WTC11 (cell line): ENCODE data around the gene EVC. TPM values are rescaled to one million over a fixed set of nuclear protein-coding genes. Genes with fewer than 3 reads are reported as not detected.

ENCODE experiments used
- ATAC-seq: fragments of 200-7000 bp; cut with Tn5 transposase; 2 replicates; pipeline ENCODE4 v1.10.0; 2021; ENCODE audit warnings: mild to moderate bottlenecking, moderate library complexity
- CTCF ChIA-PET: fragments of 300-600 bp; sonication (Branson Sonifier 250); formaldehyde crosslinking; loops from one replicate; lab custom pipeline; 2021; ENCODE audit warnings: antibody characterized with exemption; lab: Charles Lee
- POLR2A ChIA-PET: fragments of 350-600 bp; sonication (Branson Sonifier 250); formaldehyde crosslinking; loops from one replicate; lab custom pipeline; 2021; ENCODE audit warnings: antibody characterized with exemption; lab: Charles Lee
- DNase-seq: peaks from one replicate; pipeline ENCODE4 v3.0.0; 2021; ENCODE audit warnings: low spot score
- H3K27ac Mint-ChIP-seq: 2 replicates; pipeline ENCODE4 v1.8.0; 2021; ENCODE audit warnings: mixed read lengths
- H3K27me3 Mint-ChIP-seq: 2 replicates; pipeline ENCODE4 v1.8.0; 2021; ENCODE audit warnings: low read depth, mild to moderate bottlenecking, moderate library complexity, mixed read lengths
- H3K36me3 Mint-ChIP-seq: 2 replicates; pipeline ENCODE4 v1.8.0; 2021; ENCODE audit warnings: mixed read lengths
- H3K4me1 Mint-ChIP-seq: 2 replicates; pipeline ENCODE4 v1.8.0; 2022; ENCODE audit warnings: mixed read lengths
- H3K4me3 Mint-ChIP-seq: 2 replicates; pipeline ENCODE4 v1.8.0; 2021; ENCODE audit warnings: mild to moderate bottlenecking, moderate library complexity, mixed read lengths
- H3K9me3 Mint-ChIP-seq: 2 replicates; pipeline ENCODE4 v1.8.0; 2021; ENCODE audit warnings: mixed read lengths
- ELF4 ChIP-seq: sonication (generic); formaldehyde crosslinking; IDR thresholded peaks from 2 replicates; pipeline ENCODE4 v1.8.1; 2022; ENCODE audit warnings: low read depth, mild to moderate bottlenecking, moderate library complexity, missing genetic modification reagents
- ESRRA ChIP-seq: sonication (generic); formaldehyde crosslinking; IDR thresholded peaks from 2 replicates; pipeline ENCODE4 v1.8.1; 2022; ENCODE audit warnings: mild to moderate bottlenecking, missing genetic modification reagents, borderline replicate concordance
- GTF2I ChIP-seq: fragments of 250-450 bp; sonication (Bioruptor Pico); conservative IDR thresholded peaks from 2 replicates; pipeline ENCODE4 v1.4.0; 2021; ENCODE audit warnings: mild to moderate bottlenecking
- HMGA2 ChIP-seq: fragments of 250-450 bp; sonication (Bioruptor Pico); IDR thresholded peaks from 2 replicates; pipeline ENCODE4 v1.4.0; 2021; ENCODE audit warnings: mild to moderate bottlenecking, moderate library complexity
- JUN ChIP-seq: sonication (generic); formaldehyde crosslinking; IDR thresholded peaks from 2 replicates; pipeline ENCODE4 v1.8.0; 2023; ENCODE audit warnings: mild to moderate bottlenecking, missing genetic modification reagents
- MYBL2 ChIP-seq: sonication (generic); formaldehyde crosslinking; IDR thresholded peaks from 2 replicates; pipeline ENCODE4 v1.8.1; 2023; ENCODE audit warnings: mild to moderate bottlenecking, moderate library complexity, missing genetic modification reagents
- NFYB ChIP-seq: sonication (generic); formaldehyde crosslinking; conservative IDR thresholded peaks from 2 replicates; pipeline ENCODE4 v1.8.0; 2022; ENCODE audit warnings: low read depth, missing genetic modification reagents
- NR3C1 ChIP-seq: sonication (generic); formaldehyde crosslinking; conservative IDR thresholded peaks from 2 replicates; pipeline ENCODE4 v1.8.1; 2023; ENCODE audit warnings: low read depth, mild to moderate bottlenecking, missing genetic modification reagents
- PRRX2 ChIP-seq: fragments of 250-450 bp; sonication (Bioruptor Pico); IDR thresholded peaks from 2 replicates; pipeline ENCODE4 v1.8.0; 2021; ENCODE audit warnings: mild to moderate bottlenecking
- RORB ChIP-seq: fragments of 250-450 bp; sonication (Bioruptor Pico); IDR thresholded peaks from 2 replicates; pipeline ENCODE4 v1.9.0; 2021; ENCODE audit warnings: mild to moderate bottlenecking
- SMAD4 ChIP-seq: sonication (generic); formaldehyde crosslinking; IDR thresholded peaks from 2 replicates; pipeline ENCODE4 v1.8.0; 2022; ENCODE audit warnings: mild to moderate bottlenecking, missing genetic modification reagents
- TP53 ChIP-seq: sonication (generic); formaldehyde crosslinking; IDR thresholded peaks from 2 replicates; pipeline ENCODE4 v1.8.1; 2023; ENCODE audit warnings: mild to moderate bottlenecking, missing genetic modification reagents
- ZBTB21 ChIP-seq: sonication (generic); formaldehyde crosslinking; IDR thresholded peaks from 2 replicates; pipeline ENCODE4 v1.8.1; 2023; ENCODE audit warnings: mild to moderate bottlenecking, missing genetic modification reagents, borderline replicate concordance
- ZNF263 ChIP-seq: sonication (generic); formaldehyde crosslinking; IDR thresholded peaks from 2 replicates; pipeline ENCODE4 v1.8.1; 2022; ENCODE audit warnings: low read depth, mild to moderate bottlenecking, moderate library complexity, missing genetic modification reagents
- ZNF317 ChIP-seq: sonication (generic); formaldehyde crosslinking; IDR thresholded peaks from 2 replicates; pipeline ENCODE4 v1.8.1; 2023; ENCODE audit warnings: low read depth, mild to moderate bottlenecking, moderate library complexity, missing genetic modification reagents, borderline replicate concordance
- total RNA-seq: library from RNA; stranded (reverse); gene quantifications from 3 replicates; pipeline ENCODE4 v1.2.3, GENCODE V29; 2021
- TF ChIP-seq, protein P1 (sequence below): fragments of 250-450 bp; sonication (Bioruptor Pico); IDR thresholded peaks from 2 replicates; pipeline ENCODE4 v1.8.0; 2021; ENCODE audit warnings: mild to moderate bottlenecking
- TF ChIP-seq, protein P2 (sequence below): sonication (generic); formaldehyde crosslinking; IDR thresholded peaks from 2 replicates; pipeline ENCODE4 v1.8.0; 2022; ENCODE audit warnings: mild to moderate bottlenecking, missing genetic modification reagents
- TF ChIP-seq, protein P3 (sequence below): sonication (generic); formaldehyde crosslinking; IDR thresholded peaks from 2 replicates; pipeline ENCODE4 v1.8.1; 2022; ENCODE audit warnings: low read depth, mild to moderate bottlenecking, moderate library complexity, missing genetic modification reagents, borderline replicate concordance
- TF ChIP-seq, protein P4 (sequence below): fragments of 250-450 bp; sonication (Bioruptor Pico); IDR thresholded peaks from 2 replicates; pipeline ENCODE4 v1.9.0; 2021; ENCODE audit warnings: mild to moderate bottlenecking
- TF ChIP-seq, protein P5 (sequence below): fragments of 200-600 bp; IDR thresholded peaks from 2 replicates; pipeline ENCODE4 v1.8.0; 2022; ENCODE audit warnings: antibody characterized with exemption
- TF ChIP-seq, protein P6 (sequence below): fragments of 250-450 bp; sonication (Bioruptor Pico); IDR thresholded peaks from 2 replicates; pipeline ENCODE4 v2.1.2; 2022; ENCODE audit warnings: mild to moderate bottlenecking, moderate library complexity
- TF ChIP-seq, protein P7 (sequence below): sonication (generic); formaldehyde crosslinking; IDR thresholded peaks from 2 replicates; pipeline ENCODE4 v1.8.1; 2022; ENCODE audit warnings: missing genetic modification reagents, borderline replicate concordance

Gene EVC
- total RNA-seq, 1 experiment from 2014 or later, result 12.5 TPM

DNA sequence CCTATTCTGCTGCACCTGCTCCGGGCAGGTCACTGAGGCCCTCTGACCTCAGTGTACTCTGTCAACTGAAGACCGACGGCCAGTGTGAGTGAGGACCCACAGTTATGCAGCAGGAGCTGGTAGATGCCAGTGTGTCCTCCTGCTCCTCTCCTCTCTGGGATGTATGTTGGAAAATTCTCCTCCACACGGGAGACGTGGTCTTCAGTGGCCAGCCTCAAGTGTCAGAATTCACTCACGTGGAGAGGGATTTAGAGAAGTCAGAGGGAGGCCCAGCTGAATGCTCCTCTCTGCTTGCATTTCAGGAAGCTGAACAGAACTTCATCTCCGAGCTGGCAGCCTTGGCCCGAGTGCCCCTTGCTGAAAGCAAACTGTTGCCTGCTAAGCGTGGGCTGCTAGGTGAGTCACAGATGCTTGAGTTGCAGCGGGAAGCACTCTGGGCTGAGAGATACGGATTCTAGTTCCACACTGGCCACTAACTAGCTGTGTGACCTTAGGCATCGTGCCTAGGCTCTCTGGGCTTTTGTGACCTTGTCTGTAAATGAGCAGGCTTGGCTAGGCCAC lies 98.3 kb downstream of the EVC start (continued):
- TF ChIP-seq, protein P1, sequence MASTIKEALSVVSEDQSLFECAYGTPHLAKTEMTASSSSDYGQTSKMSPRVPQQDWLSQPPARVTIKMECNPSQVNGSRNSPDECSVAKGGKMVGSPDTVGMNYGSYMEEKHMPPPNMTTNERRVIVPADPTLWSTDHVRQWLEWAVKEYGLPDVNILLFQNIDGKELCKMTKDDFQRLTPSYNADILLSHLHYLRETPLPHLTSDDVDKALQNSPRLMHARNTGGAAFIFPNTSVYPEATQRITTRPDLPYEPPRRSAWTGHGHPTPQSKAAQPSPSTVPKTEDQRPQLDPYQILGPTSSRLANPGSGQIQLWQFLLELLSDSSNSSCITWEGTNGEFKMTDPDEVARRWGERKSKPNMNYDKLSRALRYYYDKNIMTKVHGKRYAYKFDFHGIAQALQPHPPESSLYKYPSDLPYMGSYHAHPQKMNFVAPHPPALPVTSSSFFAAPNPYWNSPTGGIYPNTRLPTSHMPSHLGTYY, result no peak
- TF ChIP-seq, protein P2, sequence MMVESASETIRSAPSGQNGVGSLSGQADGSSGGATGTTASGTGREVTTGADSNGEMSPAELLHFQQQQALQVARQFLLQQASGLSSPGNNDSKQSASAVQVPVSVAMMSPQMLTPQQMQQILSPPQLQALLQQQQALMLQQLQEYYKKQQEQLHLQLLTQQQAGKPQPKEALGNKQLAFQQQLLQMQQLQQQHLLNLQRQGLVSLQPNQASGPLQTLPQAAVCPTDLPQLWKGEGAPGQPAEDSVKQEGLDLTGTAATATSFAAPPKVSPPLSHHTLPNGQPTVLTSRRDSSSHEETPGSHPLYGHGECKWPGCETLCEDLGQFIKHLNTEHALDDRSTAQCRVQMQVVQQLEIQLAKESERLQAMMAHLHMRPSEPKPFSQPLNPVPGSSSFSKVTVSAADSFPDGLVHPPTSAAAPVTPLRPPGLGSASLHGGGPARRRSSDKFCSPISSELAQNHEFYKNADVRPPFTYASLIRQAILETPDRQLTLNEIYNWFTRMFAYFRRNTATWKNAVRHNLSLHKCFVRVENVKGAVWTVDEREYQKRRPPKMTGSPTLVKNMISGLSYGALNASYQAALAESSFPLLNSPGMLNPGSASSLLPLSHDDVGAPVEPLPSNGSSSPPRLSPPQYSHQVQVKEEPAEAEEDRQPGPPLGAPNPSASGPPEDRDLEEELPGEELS (CRISPR knock-in tag), result no peak
- no peak for TF ChIP-seq TP53
- no peak for TF ChIP-seq ZBTB21

DNA sequence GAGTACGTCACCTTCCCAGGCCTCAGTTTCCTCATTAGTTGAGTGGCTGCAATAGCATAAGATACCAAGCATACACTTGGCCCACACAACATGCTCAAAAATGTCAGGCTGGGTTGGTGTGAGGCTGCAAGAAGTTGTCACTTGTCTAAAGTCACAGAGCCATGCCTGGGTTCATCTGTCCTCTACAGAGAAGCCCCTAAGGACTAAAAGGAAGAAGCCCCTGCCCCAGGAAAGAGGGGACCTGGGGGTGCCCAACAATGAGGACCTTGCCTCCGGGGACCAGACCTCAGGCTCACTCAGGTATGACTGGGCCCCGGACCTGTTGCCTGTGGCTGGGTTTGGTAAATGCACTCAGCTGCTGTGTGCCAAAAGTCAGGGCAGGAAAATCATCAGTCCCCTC lies 99.2 kb downstream of the EVC start:
- TF ChIP-seq HMGA2 (CRISPR knock-in tag), result no peak
- TF ChIP-seq, protein P3, sequence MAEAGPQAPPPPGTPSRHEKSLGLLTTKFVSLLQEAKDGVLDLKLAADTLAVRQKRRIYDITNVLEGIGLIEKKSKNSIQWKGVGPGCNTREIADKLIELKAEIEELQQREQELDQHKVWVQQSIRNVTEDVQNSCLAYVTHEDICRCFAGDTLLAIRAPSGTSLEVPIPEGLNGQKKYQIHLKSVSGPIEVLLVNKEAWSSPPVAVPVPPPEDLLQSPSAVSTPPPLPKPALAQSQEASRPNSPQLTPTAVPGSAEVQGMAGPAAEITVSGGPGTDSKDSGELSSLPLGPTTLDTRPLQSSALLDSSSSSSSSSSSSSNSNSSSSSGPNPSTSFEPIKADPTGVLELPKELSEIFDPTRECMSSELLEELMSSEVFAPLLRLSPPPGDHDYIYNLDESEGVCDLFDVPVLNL, result no peak
- TF ChIP-seq MYBL2 (CRISPR knock-in tag), result no peak
- no peak for TF ChIP-seq RORB
- TF ChIP-seq ZNF263 (CRISPR knock-in tag), result no peak
- no peak for TF ChIP-seq NFYB (CRISPR knock-in tag)
- TF ChIP-seq, protein P4, sequence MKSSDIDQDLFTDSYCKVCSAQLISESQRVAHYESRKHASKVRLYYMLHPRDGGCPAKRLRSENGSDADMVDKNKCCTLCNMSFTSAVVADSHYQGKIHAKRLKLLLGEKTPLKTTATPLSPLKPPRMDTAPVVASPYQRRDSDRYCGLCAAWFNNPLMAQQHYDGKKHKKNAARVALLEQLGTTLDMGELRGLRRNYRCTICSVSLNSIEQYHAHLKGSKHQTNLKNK (CRISPR knock-in tag), result no peak
- TF ChIP-seq SMAD4, result no peak
- TF ChIP-seq JUN, result no peak
- TF ChIP-seq ZNF317 (CRISPR knock-in tag), result no peak
- TF ChIP-seq ESRRA (CRISPR knock-in tag), result no peak
- TF ChIP-seq, protein P5, sequence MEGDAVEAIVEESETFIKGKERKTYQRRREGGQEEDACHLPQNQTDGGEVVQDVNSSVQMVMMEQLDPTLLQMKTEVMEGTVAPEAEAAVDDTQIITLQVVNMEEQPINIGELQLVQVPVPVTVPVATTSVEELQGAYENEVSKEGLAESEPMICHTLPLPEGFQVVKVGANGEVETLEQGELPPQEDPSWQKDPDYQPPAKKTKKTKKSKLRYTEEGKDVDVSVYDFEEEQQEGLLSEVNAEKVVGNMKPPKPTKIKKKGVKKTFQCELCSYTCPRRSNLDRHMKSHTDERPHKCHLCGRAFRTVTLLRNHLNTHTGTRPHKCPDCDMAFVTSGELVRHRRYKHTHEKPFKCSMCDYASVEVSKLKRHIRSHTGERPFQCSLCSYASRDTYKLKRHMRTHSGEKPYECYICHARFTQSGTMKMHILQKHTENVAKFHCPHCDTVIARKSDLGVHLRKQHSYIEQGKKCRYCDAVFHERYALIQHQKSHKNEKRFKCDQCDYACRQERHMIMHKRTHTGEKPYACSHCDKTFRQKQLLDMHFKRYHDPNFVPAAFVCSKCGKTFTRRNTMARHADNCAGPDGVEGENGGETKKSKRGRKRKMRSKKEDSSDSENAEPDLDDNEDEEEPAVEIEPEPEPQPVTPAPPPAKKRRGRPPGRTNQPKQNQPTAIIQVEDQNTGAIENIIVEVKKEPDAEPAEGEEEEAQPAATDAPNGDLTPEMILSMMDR, result no peak
- TF ChIP-seq, protein P6, sequence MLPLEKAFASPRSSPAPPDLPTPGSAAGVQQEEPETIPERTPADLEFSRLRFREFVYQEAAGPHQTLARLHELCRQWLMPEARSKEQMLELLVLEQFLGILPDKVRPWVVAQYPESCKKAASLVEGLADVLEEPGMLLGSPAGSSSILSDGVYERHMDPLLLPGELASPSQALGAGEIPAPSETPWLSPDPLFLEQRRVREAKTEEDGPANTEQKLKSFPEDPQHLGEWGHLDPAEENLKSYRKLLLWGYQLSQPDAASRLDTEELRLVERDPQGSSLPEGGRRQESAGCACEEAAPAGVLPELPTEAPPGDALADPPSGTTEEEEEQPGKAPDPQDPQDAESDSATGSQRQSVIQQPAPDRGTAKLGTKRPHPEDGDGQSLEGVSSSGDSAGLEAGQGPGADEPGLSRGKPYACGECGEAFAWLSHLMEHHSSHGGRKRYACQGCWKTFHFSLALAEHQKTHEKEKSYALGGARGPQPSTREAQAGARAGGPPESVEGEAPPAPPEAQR (CRISPR knock-in tag), result no peak
- TF ChIP-seq PRRX2 (CRISPR knock-in tag), result no peak
- TF ChIP-seq GTF2I (CRISPR knock-in tag), result no peak
- TF ChIP-seq, protein P7, sequence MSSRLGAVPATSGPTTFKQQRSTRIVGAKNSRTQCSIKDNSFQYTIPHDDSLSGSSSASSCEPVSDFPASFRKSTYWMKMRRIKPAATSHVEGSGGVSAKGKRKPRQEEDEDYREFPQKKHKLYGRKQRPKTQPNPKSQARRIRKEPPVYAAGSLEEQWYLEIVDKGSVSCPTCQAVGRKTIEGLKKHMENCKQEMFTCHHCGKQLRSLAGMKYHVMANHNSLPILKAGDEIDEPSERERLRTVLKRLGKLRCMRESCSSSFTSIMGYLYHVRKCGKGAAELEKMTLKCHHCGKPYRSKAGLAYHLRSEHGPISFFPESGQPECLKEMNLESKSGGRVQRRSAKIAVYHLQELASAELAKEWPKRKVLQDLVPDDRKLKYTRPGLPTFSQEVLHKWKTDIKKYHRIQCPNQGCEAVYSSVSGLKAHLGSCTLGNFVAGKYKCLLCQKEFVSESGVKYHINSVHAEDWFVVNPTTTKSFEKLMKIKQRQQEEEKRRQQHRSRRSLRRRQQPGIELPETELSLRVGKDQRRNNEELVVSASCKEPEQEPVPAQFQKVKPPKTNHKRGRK (CRISPR knock-in tag), result no peak
- no peak for TF ChIP-seq NR3C1 (CRISPR knock-in tag)
- no peak for TF ChIP-seq ELF4 (CRISPR knock-in tag)
- TF ChIP-seq, all 79 proteins: peak for 0
- H3K27me3 Mint-ChIP-seq, result no peaks in the 10 kb centered on the region
- no peaks in the 10 kb centered on the region for H3K9me3 Mint-ChIP-seq
- CTCF ChIA-PET, result no interaction called here
- peaks cover 46% of the 10 kb centered on the region for H3K36me3 Mint-ChIP-seq
- DNase-seq (no peak), ATAC-seq (no peak)
- no peak overlapping the region for H3K27ac Mint-ChIP-seq
- POLR2A ChIA-PET, result no interaction called here
- H3K4me1 Mint-ChIP-seq, result 0 out of 2 replicates have a peak, but pooled peaks cover 4% of the 10 kb centered on the region
- H3K4me3 Mint-ChIP-seq, result no peak overlapping the region
